HS-5 (cell line): Measurements from ENCODE around the gene TLCD2.
"Not testable (repeated sequence)": the region's sequence is repeated elsewhere in the genome, so short reads cannot be mapped to it uniquely, and the experiment has no call there.

Source experiments
- DNase-seq: peaks from one replicate; pipeline ENCODE4 v3.0.0-alpha.2; 2012; ENCODE audit warnings: low read depth

Gene TLCD2

GRCh38 chr17:1716076-1716911, 6.1 kb upstream of the TLCD2 start:
- DNase-seq = peak; percentile 99

GRCh38 chr17:1715803-1716075, 5.6 kb upstream of the TLCD2 start:
- DNase-seq = no peak

- peak; percentile 91 for DNase-seq
Measured at GRCh38 chr17:1714980-1715802, 5.0 kb upstream of the TLCD2 start.

GRCh38 chr17:1714427-1714979, 4.3 kb upstream of the TLCD2 start:
- no peak for DNase-seq

- no peak for DNase-seq
Measured at GRCh38 chr17:1713878-1714426, 3.8 kb upstream of the TLCD2 start.

GRCh38 chr17:1713160-1713877, 3.1 kb upstream of the TLCD2 start:
- no peak for DNase-seq

- no peak for DNase-seq
Measured at GRCh38 chr17:1712271-1712670, 2.1 kb upstream of the TLCD2 start.

- DNase-seq = no peak
Measured at GRCh38 chr17:1711804-1712203, 1.6 kb upstream of the TLCD2 start.

GRCh38 chr17:1710807-1711553, 803 bp upstream of the TLCD2 start:
- DNase-seq = no peak

GRCh38 chr17:1709403-1709951, 700 bp downstream of the TLCD2 start:
- DNase-seq = no peak

GRCh38 chr17:1708791-1709346, 1.3 kb downstream of the TLCD2 start:
- not testable (repeated sequence) for DNase-seq

GRCh38 chr17:1707107-1707506, 3.1 kb downstream of the TLCD2 start:
- no peak for DNase-seq

GRCh38 chr17:1705004-1705403, 5.2 kb downstream of the TLCD2 start:
- DNase-seq = no peak

GRCh38 chr17:1703063-1703462, 7.1 kb downstream of the TLCD2 start:
- no peak for DNase-seq

GRCh38 chr17:1699891-1700290, 10.3 kb downstream of the TLCD2 start:
- DNase-seq = not testable (repeated sequence)

- no peak for DNase-seq
Measured at GRCh38 chr17:1697681-1698080, 12.5 kb downstream of the TLCD2 start.

GRCh38 chr17:1695365-1695764, 14.8 kb downstream of the TLCD2 start:
- DNase-seq = no peak

- DNase-seq = no peak
Measured at GRCh38 chr17:1693339-1693738, 16.8 kb downstream of the TLCD2 start.

GRCh38 chr17:1690544-1691221, 19.5 kb downstream of the TLCD2 start:
- DNase-seq = no peak

GRCh38 chr17:1688405-1688804, 21.8 kb downstream of the TLCD2 start:
- not testable (repeated sequence) for DNase-seq
